DMS153 treated with DMSO at 0.1 percent for 48 hours (cell line): ENCODE data around the gene NPDC1.

ENCODE experiments used
- DNase-seq: peaks from one replicate; lab custom pipeline; 2025; ENCODE audit not compliant: unreplicated experiment; lab: John Stamatoyannopoulos, UW

NPDC1 gene

DNA sequence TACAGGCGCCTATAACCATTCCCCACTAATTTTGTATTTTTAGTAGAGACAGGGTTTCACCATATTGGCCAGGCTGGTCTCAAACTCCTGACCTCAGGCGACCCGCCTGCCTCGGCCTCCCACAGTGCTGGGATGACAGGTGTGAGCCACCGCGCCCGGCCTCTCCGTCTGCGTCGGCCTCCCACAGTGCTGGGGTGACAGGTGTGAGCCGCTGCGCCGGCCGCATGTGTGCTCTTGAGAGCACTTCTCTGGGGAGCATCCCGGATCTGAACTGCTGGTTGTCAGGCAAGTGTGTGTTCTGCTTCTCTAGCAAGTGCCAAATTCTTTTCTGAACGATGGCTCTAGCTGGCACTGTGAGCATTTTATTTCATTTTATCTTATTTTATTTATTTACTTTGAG is 11.6 kb upstream of the NPDC1 start:
- DNase-seq = peak; percentile 31

DNA sequence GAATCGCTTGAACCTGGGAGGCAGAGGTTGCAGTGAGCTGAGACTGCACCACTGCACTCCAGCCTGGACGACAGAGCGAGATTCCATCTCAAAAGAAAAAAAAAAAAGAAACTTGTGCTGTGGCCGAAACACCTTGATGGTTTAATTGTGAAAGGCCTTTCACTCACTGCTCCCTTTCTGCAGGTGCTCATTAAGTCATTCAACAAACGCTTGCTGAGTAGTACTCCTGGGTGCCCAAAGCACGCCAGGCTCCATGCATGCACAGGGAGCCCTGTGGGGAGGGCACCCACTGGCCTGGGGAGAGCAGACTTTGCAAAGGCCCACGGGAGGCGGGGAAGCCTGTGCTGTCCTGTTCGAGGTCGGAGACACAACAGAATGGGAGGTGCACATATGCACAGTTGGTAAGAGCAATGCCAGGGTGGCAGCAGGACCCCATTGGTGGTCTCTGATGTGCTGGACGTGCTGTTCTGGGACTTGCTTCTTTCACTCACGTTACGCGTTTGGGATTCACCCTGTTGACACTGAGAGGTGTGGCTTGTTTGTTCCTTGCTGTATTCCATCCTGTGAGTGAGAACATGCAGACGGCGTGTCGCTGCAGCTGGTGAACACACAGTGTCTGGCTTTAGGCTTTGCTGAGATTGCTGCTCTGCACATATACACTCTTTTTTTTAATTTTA is 10.9 kb upstream of the NPDC1 start:
- no peak for DNase-seq

DNA sequence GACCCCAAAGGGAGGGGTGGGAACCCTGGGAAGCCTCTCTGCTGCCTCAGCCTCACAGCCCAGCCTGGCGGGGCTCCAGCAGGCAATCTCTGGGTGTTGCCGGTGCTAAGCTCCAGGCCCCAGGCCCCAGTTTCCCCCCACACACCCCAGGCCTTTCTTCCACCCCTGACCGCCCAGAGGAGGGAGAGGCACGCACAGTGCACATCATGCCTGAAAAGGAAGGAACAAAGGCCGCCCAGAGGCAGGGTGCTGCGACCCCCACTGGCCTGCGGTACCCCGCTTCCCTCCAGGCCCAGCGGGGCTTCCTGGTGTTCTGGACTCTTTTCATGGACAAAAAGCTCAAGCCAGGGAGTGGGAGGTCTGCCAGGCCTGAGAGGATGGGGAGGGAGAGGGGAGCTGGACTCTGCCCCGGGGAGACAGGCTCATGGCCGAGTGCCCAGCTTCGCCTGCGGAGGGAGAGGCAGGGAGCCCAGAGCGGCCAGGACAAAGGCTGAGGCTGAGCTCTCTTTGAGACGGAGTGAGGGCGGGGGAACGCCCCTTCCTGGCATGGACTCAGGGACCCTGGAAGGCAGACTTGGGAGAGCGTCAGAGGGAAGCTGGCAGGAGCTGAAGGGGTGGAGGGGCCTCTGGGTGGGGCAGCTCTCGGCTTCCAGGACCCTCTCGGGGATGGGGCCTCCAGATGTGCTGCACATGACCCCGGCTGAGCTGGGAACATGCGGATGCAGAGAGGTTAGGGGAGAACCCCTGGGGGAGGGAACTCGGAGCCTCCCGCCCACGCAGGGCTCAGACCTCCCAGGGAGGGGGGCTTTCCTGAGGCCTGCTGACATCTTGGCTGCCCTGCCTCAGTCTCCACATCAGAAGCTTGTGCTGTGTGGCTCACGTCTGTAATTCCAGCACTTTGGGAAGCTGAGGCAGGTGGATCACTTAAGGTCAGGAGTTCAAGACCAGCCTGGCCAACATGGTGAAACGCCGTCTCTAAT is 9.7 kb upstream of the NPDC1 start:
- DNase-seq = peak; percentile 53

DNA sequence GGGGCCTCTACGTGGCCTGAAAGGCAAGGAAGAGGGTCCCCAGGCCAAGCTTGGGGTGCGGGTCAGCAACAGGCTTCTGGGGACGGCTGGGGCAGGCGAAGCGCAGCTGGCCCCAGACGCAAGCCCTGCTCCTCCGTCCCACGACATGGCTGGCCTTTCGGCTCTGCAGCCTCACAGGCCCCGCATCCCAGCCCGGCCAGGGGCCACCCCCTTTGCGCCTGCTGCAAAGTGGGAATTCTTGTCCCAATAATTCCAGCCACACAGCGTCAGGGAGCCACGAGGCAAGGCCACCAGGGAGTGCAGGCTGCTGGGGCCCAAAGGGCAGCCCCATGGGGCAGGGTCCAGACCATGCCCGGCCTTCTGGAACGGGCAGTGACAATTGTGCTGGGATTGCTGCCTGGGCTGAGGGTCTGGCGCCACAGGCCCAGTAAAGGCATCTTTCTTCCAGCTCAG is 9.0 kb upstream of the NPDC1 start:
- no peak for DNase-seq

DNA sequence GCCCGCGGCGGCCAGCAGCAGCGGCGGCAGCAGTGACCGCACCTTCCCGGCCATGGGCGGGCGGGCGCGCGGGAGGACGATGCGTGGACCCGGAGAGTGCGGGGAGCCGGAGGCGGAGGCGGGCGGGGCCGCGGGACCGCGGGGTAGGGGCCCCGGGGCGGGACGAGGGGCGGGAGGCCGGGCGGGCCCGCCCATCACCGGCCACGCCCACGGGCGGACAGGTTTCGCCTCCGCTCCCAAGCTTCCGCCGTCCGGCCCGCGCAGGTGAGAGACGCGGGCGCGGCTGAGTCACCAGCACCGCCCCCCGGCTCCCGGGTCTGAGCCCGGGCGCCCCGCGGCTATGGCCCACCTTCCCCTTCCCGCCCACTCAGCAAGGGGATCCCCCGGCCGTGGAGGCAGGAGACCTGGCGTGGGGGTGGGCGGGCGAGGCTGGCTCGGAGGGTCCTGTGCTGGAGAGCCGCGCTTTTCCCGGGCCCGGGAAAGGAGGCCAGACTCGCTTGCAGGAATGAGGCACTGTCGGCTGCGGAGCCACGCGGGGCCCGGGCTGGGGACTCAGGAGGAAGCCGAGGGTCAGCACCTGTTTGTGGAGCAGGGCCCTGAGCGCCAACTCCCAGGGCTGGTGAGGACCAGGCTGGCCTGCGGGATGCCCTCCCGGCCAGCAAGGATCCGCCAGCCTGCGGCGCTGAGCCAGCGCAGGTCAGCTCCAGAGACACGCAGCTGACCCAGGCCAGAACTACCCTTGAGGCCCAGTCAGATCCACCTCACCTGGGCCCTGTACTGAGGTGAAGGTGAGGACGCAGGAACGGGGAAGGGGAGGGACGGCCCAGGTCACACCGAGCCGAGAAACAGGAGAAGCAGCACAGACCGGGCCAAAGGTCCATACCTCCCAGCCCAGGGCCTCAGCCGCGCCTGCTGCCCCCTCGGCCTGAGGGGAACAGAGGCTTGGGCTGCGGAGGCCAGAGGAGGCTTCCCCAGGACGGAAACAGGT is 8.3 kb upstream of the NPDC1 start, which contains the start of gene ENTPD2:
Gene ENTPD2, minus strand, starts transcription at position 118 of the 988 bp plus-strand sequence. Its CDS starts 64 bp downstream, at position 54.
- DNase-seq = peak; percentile 44

DNA sequence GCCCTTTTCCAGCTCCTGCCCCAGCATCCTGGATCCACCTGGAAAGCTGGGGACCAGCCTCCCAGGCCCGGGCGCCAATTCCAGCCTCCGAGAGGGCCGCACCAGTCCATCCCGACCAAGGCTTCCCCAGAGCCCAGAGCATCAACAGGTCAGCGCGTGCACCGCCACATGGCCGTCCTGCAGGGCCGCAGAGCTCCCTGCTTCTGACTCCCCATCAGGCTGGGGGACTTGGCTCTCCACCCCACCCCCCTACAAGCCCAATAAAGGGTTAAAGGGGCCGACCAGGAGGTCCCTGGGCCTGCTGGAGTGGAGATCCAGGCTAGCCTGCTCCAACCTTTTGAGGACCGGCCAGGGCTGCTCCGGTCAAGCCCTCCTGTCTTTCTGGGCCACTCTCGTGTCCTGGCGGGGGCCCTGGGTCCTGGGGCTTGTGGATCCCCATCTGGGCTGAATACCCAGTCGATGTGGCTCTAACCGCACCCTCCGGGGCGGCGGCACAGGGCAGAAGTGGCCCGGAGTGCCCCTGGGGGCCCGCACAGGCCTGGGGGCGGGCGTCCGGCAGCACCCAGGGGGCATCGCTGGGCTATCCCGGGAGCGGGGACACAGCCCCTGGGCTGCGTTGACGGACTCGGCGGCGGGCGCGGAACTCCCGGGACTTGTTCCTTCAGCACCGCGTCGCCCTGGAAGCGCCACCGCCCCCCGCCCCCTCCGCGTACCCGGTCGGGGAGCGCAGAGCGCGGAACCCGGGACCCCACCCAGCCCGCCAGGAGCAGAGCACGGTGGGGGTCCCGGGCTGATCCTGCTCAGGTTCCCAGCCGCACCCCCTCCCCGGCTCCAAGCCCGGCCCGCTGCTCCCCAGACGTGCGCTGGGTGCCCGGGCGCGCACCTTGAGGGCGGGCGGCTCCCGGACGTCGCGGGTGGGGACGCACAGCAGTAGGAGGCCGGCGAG is 7.3 kb upstream of the NPDC1 start:
- no peak for DNase-seq

DNA sequence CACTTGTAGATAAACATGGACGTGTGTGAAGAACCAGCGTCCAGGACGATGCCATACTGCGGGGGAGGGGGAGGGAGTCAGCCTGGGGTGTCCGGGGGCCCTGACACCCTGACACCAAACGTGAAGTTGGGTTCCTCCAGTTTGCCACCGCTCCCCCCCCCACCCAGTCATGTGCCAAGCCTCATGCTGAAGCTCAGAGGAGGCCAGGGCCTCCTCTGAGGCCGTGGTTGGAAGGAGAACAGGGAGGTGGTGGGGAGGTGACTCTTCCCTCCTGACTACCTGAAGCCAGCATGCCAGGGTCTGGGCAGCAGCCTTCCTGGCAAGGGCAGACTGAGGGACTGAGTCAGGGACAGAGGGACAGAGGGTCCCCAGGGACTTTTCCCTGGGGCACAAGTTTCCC is 6.3 kb upstream of the NPDC1 start:
- no peak for DNase-seq

DNA sequence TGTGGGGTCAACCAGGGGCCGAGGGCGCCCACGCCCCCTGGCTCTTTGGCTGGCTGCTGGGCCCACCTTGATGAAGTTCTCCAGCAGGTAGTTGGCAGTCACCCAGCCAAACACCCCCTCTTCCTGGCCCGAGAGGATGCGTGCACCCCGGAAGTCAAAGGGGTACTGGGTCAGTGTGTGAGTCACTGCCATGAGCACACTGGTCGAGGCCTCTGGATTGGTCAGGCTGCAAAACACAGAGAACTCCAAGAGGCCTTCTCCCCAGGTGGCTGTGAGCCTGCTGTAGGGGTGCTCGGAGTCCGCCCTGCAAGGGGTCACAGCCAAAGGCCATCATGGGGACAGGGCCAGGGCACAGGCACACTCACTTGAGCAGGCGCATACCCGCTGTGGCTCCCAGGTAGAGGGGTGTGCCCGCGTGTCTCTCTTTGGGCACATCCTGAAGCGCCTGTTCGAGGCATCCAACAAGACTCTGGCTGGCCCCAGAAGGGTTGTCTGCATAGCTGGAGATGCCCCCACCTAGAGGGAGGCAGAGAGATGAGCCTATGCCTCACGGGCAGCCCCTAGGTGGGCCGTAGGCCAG is 5.3 kb upstream of the NPDC1 start:
- no peak for DNase-seq

DNA sequence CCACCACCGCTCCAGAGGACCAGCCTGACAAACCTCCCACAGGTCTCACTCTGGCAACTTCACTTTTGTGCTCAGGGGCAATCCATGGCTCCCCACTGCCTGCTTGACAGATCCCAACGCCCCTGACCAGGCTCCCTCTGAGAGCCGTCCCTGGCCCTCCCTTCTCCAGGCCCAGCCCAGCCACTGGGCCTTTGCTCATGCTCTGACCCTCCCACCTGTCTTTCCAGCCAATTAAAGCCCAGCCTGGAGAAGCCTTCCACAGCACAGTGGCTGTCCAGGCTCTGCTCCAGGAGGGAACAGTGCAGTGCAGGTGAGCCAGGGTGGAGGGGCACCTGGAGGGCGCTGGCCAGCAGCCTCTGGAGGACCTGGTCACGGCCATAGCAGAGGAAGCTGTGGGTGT is 4.6 kb upstream of the NPDC1 start:
- DNase-seq = no peak

DNA sequence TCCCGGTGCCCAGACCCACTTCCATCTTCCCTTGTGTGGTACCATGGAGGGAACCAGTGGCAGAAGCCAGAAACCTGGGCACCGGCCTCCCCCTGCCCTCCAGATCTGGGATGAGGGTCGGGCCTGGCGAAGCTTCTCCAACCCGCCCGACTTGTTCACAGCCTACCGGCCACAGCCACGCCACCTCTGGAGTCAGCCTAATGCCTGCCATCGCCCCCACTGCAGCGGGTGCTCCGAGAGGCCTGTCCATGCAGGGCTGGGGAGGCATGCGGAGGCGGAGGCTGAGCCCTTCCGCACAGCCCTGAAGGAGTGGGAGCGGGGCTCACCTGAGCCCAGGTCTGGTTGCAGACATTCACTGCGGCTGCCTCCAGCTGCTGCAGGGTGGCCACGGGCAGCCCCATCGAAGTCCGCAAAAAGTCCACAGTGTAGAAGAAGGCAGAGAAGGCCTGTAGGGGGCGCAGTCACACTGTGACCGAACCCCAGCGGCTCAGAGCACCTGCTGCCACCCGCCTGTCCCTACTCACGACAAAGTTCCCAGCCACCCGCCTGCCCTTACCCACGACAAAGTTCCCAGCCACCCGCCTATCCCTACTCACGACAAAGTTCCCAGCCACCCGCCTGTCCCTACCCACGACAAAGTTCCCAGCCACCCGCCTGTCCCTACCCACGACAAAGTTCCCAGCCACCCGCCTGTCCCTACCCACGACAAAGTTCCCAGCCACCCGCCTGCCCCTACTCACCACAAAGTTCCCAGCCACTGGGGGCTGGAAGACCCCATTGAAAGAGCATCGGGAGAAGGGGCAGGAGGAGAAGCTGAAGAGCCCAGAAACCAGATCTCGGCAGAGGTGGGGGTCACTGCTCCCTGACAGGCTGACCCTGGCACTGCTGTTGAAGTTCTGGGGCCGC is 3.8 kb upstream of the NPDC1 start:
- no peak for DNase-seq

DNA sequence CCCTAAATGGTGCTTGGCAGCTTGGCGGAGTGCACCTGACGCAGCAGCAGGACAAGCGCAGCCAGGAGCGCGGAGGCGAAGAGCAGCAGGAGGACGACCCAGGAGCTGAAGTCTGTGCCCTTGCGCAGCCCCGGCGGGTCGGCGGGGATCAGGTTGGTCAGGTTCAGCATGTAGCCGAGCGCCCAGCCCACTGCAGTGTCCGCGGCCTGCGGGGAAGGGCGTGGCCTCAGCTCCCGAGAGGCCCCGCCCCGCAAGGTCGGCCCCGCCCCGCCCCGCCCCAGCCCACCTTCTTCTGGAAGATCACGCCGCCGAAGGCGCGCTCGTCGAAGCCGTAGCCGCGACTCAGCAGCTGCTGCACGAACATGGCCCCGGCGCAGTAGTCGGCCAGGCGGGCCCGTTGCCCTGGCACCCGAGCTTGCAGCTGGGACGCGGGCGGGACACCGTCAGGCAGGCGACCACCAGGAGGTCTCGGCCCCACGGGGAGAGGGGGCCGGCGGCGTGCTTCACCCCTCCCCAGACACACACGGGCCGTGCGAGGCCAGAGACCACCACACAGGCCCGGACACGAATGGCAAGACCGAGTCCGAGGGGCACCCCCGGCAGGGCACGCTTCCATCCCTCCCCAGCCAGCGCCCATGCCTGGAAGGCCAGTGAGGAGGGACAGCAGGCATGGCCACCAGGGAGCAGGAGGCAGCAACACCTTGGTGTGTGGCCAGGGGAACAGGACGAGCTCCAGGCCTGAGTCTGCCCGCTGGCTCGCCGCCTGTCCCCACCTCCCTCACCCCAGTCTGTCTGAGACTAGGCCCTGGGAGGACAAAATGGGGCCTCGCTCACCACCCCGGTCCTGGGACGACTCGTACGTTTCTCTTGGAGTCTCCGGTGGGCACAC is 2.9 kb upstream of the NPDC1 start:
- DNase-seq = no peak

DNA sequence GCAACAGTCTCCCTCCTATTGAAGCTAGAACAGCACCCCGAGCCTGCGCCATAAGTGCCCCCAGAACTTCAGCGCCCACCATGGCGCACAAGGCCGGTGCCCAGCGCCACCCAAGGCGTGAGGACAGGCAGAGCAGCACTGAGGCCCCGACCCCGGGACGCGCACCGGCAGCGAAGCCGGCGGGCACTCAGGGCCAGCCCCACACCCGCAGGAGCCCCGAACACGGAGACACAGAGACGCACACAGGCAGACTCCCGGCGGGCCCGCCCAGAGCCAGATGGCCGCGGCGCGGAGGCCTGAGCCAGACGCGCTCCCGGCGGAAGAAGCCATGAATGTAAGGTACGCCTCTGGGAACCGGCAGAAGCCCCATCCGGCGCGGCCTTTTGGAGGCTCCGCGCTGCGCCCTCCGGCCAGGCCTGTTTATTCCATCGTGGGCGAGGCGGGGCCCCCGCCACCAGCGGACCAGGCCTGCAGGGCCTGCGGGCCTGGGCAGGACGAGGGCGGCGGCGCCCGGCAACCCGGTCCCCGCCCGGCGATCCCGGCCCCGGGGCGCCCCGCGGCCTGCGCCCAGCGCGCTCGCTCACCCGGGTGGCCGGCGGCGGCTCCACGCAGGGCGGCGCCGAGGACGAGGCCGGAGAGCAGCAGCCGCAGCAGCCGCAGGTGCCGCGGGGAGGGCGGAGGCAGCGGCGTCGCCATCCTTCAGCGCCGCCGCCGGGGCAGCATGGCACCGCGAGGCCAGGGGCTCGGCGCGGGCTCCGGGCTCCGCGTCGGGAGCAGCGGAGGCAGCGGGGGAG is 486 bp downstream of the NPDC1 start:
- DNase-seq = no peak

DNA sequence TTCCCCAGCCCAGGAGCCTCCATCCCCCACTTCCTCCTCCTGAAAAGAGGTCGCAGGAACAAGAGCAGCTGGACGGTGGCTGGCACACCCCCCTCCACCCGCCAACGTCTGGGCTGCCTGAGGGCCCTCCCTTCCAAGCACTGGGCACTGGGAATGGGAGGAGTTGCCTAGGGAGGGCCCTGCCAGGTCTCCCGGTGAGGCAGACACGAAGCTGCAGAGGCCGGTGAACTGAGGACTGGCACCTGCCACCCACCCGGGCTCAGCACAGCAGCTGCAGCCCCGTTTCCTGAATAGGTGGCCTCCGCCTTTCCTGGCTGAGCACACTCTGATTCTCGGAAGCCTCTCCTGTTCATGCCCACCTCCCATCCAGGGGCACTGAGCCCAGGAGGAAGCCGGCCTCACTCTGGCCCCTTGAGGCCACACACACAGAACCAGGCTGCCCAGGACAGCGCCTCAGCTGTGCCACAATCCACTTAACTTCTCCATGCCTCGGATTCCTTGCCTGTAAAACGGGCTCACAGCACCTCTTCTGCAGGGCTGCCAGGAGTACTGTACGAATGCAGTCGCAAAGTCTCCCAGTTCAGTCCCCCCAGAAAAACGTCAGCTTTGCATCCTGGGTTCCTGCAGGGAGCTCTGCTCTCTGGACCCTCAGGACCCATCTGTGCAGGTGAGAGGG is 1.3 kb downstream of the NPDC1 start:
- peak; percentile 56 for DNase-seq

DNA sequence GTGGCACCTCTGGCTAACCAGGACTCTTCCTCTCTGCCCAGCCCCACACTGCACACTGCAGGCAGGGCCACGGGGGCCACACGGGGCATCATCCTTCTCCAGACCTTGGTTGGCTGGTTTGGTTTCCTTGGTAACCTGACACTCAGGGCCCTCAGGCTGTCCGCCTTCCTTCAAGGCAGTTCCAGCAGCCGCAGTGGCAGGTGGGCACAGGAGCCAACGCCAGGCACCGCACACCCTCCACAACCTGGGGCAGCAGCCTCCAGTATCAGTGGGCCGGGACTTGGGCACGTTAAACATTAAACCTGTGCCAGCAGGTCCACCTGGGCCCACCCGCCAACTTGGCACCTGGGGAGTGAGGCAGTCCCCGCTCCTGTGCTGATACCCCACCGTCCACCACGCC is 1.9 kb downstream of the NPDC1 start:
- no peak for DNase-seq

DNA sequence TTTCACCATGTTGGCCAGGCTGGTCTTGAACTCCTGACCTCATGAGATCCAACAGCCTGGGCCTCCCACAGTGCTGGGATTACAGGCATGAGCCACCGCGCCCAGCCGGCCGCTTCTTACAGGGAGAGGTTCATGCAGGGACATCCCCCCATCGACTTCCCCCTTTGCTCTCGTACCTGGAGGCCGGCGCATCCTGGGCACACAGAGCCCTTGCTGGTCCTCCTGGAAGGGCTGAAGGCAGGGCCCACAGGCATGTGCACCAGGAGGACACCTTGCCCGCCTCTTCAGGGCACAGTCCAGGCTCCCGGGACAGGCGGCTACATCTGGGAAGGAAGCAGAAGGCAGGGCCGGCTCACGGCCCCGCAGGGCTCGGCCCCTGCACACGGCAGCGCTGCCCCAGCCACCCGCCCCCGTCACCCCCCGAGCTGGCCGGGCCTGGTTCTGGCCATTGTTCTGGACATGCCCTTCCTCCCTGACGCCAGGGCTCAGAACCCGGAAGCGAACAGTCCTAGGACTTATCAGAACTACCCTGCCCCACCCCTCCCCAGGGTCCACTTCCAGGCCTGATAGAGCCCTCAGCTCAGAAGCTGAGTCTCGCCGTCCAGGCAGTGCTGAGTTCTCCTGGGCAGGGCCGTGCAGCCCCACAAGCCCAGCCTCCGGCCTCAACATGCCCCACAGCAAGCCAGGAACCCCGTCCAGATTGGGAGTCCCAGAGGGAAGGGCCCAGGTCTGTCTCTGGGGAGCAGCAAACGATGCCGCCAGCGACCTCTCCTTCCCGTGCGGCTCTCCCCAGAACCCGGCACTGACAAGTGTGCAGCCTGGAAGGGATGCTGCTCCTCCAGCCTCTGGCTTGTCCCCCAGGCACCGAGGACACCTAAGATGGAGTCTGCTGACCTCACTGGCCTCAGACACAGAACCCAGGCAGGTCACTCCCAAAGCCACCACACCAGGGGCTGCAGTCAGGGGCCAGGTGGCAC is 2.9 kb downstream of the NPDC1 start:
- DNase-seq = no peak
